ENCODE results near the gene RIPPLY3. TPM values are rescaled to one million over a fixed set of nuclear protein-coding genes. Genes with fewer than 3 reads are reported as not detected.
"Not testable (repeated sequence)": the region's sequence is repeated elsewhere in the genome, so short reads cannot be mapped to it uniquely, and the experiment has no call there.

The RIPPLY3 gene
- total RNA-seq, 4 donors from 2014 or later, result 0.21 TPM; not detected in 3

DNA sequence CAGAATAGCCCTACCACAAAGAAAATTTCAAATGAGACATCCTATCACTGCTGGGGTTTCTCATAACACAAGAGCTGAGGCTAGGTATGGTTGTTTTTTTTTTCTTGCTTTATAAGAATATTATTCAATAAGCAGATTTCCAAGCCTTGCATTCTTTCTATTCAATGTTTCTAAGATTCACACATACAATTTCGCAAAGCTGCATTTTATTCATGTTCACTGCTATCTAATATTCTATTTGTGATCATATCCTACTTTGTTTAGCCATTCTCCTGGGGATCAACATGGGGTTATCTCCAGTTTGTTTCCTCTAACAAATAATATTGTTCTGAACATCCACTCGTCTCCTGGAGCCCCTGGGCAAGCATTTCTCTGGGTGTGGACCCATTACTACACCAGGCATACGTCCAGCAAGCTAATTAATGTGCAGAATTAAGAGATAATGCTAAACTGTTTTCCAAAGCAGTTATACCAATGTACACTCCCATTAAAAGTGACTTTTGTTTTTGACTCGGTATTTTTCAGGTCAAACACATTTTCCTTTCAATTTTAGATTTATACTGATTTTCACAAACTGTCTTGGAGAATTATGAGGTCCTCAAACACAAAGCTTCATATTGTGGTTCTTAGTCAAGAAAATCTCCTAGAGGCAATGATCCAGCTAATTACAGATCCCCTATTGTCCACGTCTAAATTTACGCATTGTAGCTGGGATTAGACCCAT, 24.4 kb upstream of the RIPPLY3 start:
- H3K9me3 ChIP-seq, result no peaks in the 10 kb centered on the region
- H3K36me3 ChIP-seq, result no peaks in the 10 kb centered on the region
- H3K4me3 ChIP-seq, result no peak overlapping the region
- H3K27me3 ChIP-seq, result no peaks in the 10 kb centered on the region
- DNase-seq (ENCODE audit: low spot score in 2 of 2), result no peak
- 49% methylated on average over 6 of the region's 6 CpGs for WGBS
- H3K27ac ChIP-seq, result no peak overlapping the region
- TF ChIP-seq POLR2A (IDR thresholded peaks at IDR 0.05), result no peak
- no peak for TF ChIP-seq POLR2AphosphoS5 (IDR thresholded peaks at IDR 0.05)
- TF ChIP-seq, protein P1, sequence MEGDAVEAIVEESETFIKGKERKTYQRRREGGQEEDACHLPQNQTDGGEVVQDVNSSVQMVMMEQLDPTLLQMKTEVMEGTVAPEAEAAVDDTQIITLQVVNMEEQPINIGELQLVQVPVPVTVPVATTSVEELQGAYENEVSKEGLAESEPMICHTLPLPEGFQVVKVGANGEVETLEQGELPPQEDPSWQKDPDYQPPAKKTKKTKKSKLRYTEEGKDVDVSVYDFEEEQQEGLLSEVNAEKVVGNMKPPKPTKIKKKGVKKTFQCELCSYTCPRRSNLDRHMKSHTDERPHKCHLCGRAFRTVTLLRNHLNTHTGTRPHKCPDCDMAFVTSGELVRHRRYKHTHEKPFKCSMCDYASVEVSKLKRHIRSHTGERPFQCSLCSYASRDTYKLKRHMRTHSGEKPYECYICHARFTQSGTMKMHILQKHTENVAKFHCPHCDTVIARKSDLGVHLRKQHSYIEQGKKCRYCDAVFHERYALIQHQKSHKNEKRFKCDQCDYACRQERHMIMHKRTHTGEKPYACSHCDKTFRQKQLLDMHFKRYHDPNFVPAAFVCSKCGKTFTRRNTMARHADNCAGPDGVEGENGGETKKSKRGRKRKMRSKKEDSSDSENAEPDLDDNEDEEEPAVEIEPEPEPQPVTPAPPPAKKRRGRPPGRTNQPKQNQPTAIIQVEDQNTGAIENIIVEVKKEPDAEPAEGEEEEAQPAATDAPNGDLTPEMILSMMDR (IDR thresholded peaks at IDR 0.05), result no peak
- no peak for TF ChIP-seq EP300 (IDR thresholded peaks at IDR 0.05)
- H3K4me1 ChIP-seq, result peaks cover 29% of the 10 kb centered on the region

DNA sequence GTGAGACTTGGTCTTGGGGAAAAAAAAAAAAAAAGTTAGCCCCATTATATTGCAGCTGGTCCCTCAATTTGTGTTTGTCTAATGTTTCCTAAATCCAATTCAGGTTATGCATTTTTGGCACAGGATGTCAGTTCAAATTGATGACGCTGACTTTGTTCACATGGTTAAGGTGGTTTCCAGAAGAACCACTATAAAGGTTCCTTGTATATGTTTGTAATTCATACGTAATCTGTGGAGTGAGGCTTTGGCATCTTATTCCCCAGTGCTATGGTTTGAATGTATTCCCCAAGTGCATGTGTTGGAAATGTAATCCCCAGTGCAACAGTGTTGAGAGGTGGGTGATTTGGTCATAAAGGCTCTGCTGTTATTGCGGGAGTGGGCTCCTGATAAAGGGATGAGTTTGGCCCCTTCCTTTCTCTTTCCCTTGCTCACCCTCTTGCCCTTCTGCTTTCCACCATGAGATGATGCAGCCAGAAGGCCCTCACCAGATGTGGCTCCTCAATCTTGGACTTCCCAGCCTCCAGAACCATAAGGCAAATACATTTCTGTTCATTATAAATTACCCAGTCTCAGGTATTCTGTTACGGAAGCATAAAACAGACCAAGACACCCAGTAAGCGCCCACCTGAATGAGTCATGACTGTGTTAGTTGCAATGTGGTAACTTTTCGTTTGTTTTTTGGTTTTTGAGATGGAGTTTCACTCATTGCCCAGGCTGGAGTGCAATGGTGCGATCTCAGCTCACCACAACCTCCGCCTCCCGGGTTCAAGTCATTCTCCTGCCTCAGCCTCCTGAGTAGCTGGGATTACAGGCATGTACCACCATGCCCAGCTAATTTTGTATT, 20.5 kb upstream of the RIPPLY3 start:
- no peak for TF ChIP-seq POLR2A (IDR thresholded peaks at IDR 0.05)
- no peak overlapping the region for H3K27ac ChIP-seq
- H3K4me3 ChIP-seq, result no peak overlapping the region
- H3K9me3 ChIP-seq, result no peaks in the 10 kb centered on the region
- H3K27me3 ChIP-seq, result no peaks in the 10 kb centered on the region
- no peaks in the 10 kb centered on the region for H3K36me3 ChIP-seq
- H3K4me1 ChIP-seq, result peaks cover 9% of the 10 kb centered on the region
- no peak for DNase-seq (ENCODE audit: low spot score in 2 of 2)
- WGBS, result 90% methylated on average over 9 of the region's 9 CpGs

DNA sequence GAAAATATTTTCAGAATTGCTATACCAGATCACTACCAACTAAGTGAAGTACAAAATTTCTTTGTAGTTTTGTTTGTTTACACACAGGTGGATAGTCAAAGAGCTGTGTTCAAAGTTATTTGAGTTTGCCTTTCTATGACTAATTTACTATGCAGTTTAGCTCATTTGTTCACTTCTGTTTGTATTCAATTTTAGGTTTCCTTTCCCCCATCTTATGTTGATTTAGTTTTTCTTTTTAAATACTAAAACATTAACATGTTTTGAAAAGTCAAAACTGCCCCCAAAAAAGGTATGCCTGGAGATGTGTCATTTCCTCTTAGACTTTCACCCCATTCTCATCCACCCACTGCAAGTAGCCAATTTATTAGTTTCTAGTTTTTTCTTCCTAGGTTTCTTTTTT, 18.7 kb upstream of the RIPPLY3 start:
- Histone ChIP-seq H3K36me3 (no peaks in the 10 kb centered on the region), H3K9me3 (no peaks in the 10 kb centered on the region), H3K4me1 (peaks cover 7% of the 10 kb centered on the region), H3K4me3 (no peak overlapping the region), H3K27ac (no peak overlapping the region), H3K27me3 (no peaks in the 10 kb centered on the region)
- no peak for DNase-seq (ENCODE audit: low spot score in 2 of 2)
- TF ChIP-seq POLR2A (IDR thresholded peaks at IDR 0.05) (no peak), EP300 (IDR thresholded peaks at IDR 0.05) (no peak), POLR2AphosphoS5 (IDR thresholded peaks at IDR 0.05) (no peak)
- TF ChIP-seq, protein P1 (IDR thresholded peaks at IDR 0.05), result no peak

DNA sequence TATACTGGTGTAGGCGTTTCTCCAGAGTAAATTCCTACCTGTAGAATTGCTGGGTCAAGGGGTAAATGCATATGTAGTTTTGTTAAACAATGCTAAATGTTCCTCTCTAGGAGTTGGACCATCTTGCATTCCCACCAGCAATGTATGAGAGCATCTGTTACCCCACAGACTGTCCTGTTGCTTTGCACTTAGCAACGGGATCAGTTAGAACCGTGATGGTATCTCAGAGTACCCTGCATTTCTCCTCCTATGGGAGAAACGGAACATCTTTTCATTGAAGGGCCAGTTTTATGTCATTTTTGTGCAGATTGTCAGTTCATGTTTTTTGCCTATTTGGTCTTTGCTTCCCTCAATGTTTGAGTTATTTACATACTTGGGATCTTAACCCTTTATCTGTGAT, 18.0 kb upstream of the RIPPLY3 start:
- no peak for TF ChIP-seq EP300 (IDR thresholded peaks at IDR 0.05)
- no peak for TF ChIP-seq POLR2A (IDR thresholded peaks at IDR 0.05)
- TF ChIP-seq POLR2AphosphoS5 (IDR thresholded peaks at IDR 0.05), result no peak
- TF ChIP-seq, protein P1 (IDR thresholded peaks at IDR 0.05), result no peak
- no peaks in the 10 kb centered on the region for H3K36me3 ChIP-seq
- H3K4me1 ChIP-seq, result peaks cover 7% of the 10 kb centered on the region
- no peaks in the 10 kb centered on the region for H3K27me3 ChIP-seq
- H3K4me3 ChIP-seq, result no peak overlapping the region
- H3K27ac ChIP-seq, result no peak overlapping the region
- H3K9me3 ChIP-seq, result no peaks in the 10 kb centered on the region
- 74% methylated on average over 4 of the region's 4 CpGs for WGBS
- no peak for DNase-seq (ENCODE audit: low spot score in 2 of 2)

DNA sequence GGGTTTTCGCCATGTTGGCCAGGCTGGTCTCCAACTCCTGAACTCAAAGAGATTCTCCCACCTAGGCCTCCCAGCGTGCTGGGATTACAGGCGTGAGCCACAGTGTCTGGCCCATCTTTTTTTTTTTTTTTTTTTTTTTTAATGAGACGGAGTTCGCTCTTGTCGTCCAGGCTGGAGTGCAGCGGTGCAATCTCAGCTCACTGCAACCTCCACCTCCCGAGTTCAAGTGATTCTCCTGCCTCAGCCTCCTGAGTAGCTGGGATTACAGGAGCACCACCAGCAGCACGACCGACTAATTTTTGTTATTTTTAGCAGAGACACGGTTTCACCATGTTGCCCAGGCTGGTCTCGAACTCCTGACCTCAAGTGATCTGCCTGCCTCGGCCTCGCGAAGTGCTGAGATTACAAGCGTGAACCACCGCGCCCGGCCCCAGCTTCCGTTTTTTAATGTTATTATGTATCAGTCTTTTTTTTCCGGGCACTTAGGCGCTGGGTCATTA, 17.3 kb upstream of the RIPPLY3 start:
- H3K36me3 ChIP-seq, H3K27me3 ChIP-seq, H3K9me3 ChIP-seq, H3K4me1 ChIP-seq: not testable (repeated sequence)
- Histone ChIP-seq H3K27ac (peak overlapping the region; percentile 93), H3K4me3 (peak overlapping the region; percentile 63)
- WGBS, result 39% methylated on average over 21 of the region's 22 CpGs
- DNase-seq (ENCODE audit: low spot score in 2 of 2), result peak in 1 of 2 donors; percentile 85
- TF ChIP-seq EP300 (IDR thresholded peaks at IDR 0.05), result peak; percentile 28

Data from suprapubic skin (tissue), 4 donors.